Epithelial cell of proximal tubule (primary cell): ENCODE data around the gene SPG7. TPM values are rescaled to one million over a fixed set of nuclear protein-coding genes. Genes with fewer than 3 reads are reported as not detected.

ENCODE experiments used
- DNase-seq: peaks from one replicate; pipeline ENCODE4 v3.0.0-alpha.2; 2011; ENCODE audit warnings: low read depth
- H3K4me3 ChIP-seq: 2 replicates; pipeline ENCODE4 v1.5.1; 2011; ENCODE audit warnings: low read depth, mild to moderate bottlenecking, low read length
- total RNA-seq: library from RNA; depleted of rRNA; stranded (reverse); fragments of >200 nt; gene quantifications from 2 replicates; pipeline ENCODE4 v1.2.3, GENCODE V29; 2015
- TF ChIP-seq, protein P1 (sequence below): conservative IDR thresholded peaks from 2 replicates; pipeline ENCODE4 v1.5.1; 2012; ENCODE audit warnings: low read depth, mild to moderate bottlenecking, low read length

SPG7 gene
- total RNA-seq, 1 donor from 2014 or later = 66.7 TPM

DNA sequence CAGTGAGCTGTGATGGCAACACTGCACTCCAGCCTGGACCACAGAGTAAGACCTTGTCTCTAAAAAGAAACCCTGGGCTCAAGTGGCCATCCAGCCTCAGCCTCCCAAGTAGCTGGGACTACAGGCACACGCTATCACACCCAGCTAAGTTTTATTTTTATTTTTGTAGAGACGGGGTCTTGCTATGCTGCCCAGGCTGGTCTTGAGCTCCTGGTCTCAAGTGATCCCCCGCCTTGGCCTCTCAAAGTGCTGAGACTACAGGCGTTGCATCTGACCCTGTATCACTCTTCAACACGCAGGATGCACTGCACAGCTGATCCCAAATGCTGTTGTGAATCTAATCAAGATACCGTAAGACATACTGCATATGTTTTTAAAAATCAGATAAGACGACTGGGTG, 40.8 kb upstream of the SPG7 start:
- TF ChIP-seq, protein P1, sequence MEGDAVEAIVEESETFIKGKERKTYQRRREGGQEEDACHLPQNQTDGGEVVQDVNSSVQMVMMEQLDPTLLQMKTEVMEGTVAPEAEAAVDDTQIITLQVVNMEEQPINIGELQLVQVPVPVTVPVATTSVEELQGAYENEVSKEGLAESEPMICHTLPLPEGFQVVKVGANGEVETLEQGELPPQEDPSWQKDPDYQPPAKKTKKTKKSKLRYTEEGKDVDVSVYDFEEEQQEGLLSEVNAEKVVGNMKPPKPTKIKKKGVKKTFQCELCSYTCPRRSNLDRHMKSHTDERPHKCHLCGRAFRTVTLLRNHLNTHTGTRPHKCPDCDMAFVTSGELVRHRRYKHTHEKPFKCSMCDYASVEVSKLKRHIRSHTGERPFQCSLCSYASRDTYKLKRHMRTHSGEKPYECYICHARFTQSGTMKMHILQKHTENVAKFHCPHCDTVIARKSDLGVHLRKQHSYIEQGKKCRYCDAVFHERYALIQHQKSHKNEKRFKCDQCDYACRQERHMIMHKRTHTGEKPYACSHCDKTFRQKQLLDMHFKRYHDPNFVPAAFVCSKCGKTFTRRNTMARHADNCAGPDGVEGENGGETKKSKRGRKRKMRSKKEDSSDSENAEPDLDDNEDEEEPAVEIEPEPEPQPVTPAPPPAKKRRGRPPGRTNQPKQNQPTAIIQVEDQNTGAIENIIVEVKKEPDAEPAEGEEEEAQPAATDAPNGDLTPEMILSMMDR = no peak
- no peak overlapping the region for H3K4me3 ChIP-seq
- no peak for DNase-seq

DNA sequence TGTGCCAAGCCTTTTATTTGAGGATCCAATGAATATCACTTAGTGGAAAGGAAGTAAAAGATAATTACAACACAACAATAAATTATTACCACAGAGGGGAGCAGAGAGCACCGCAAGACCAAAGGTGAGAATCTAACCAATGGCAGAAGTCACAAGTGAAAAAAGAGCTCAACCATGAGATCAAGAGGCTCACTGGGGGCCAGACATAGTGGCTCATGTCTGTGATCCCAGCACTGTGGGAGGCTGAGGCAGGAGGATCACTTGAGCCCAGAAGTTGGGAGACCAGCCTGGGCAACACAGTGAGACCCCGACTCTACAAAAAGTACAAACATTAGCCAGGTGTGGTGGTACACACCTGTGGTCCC, 35.5 kb upstream of the SPG7 start:
- TF ChIP-seq, protein P1 = no peak
- DNase-seq = no peak
- H3K4me3 ChIP-seq = no peak overlapping the region

DNA sequence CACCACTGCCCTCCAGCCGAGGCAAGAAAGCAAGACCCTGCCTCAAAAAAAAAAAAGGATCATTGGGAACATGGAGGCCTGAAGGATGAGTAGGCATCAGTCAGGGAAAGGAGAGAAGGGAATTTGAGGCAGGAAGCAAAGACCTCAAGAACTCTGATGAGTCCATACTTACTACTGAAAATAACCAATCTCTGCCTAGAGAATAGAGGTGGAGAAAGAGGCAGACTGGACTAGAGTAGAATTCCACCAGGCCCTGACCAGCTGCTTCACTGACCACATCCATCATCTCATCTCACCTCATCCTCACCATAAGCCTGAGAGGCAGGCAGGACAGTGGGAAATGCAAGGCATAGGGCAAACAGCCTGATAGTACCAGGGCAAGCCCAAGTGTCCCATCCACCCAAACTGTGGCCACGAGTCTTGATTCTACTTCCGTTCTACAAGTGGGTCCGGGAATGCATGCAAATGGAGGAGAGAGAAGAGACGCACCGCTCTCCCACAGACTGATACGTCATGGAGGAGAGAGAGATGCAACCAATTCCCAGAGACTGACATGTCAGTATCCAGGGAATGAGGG, 35.0 kb upstream of the SPG7 start:
- TF ChIP-seq, protein P1 = no peak
- DNase-seq = no peak
- H3K4me3 ChIP-seq = no peak overlapping the region

DNA sequence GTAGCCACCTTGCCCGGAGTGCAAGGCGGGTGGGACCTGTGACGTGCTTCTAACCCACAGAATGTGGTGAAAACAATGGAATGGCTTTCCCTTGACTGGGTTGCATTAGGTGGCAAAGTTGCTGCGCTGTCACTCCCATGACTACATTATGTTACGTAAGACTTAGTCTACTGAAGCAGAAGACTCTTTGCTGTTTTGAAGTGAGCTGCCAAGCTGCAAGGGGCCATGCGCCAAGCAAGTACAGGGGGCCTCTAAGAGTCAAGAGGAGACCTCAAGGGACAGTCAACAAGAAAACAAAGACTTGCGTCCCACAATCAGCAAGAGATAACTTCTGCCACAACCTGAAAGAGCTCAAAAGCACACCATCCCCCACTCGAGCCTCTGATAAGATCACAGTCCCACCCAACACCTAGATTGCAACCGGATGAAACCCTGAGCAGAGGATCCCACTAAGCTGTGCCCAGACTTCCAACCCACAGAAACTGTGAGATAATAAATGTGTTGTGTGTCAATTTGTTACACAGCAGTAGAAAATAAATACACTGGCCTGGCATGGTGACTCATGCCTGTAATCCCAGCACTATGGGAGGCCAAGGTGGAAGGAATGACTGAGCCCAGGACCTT, 34.3 kb upstream of the SPG7 start:
- TF ChIP-seq, protein P1 = no peak
- DNase-seq = peak; percentile 59
- H3K4me3 ChIP-seq = no peak overlapping the region

DNA sequence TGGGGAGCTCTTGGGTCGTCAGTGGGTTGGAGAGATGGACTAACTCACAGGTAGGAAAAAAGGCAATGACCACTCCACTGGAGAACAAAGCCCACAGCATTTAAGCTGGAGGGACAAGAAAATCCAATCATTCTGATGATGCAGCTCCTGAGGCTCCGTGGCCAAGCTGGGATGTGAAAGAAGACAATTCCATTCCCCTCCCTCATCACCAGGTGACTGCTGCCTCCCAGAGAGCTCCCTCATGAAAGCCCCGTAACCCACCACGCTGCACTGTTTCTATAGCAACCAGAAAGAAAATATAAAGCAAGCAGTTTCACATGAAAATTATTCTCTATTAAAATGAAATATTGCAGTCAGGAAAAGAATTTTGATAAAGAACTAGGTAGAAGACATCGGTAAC, 33.1 kb upstream of the SPG7 start:
- H3K4me3 ChIP-seq = no peak overlapping the region
- TF ChIP-seq, protein P1 = no peak
- no peak for DNase-seq

DNA sequence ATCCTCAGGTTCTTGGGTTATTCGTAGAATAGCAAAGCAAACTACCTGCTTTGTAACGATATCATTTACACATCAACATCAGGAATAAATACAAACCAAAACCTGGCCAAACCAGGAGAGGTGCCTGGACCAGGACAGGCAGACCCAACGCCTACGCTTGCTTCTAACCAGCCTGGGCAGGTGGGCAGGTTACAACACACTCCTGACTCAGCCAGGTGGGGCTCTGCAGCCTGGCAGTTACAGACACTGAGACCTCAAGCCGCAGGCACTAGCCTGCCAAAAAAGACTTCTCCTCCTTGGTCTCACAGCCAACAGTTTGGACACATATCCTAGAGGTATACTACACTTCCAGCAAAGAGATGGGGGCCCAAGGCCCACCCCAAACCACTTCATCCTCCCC, 31.8 kb upstream of the SPG7 start:
- no peak for DNase-seq

More for the DNA sequence above, 31.8 kb upstream of the SPG7 start:
- TF ChIP-seq, protein P1 = no peak
- no peak overlapping the region for H3K4me3 ChIP-seq
